HG02884 (cell line): Measurements from ENCODE around the gene NODAL.
A peak's percentile ranks its signal among the peaks of the same experiment; 100 is the strongest.

Experiments used
- ATAC-seq: cut with Tn5 transposase; IDR thresholded peaks from one replicate; pipeline ENCODE4 v1.9.1; 2021; ENCODE audit warnings: mild to moderate bottlenecking, moderate library complexity; ENCODE audit not compliant: unreplicated experiment

NODAL gene

GRCh38 chr10:70433581-70434280 is 7.8 kb downstream of the NODAL start:
- ATAC-seq, result no peak

GRCh38 chr10:70432561-70433263 is 8.8 kb downstream of the NODAL start:
- ATAC-seq, result no peak

- no peak for ATAC-seq
Measured at GRCh38 chr10:70432101-70432500, 9.4 kb downstream of the NODAL start.

- ATAC-seq, result no peak
Measured at GRCh38 chr10:70430493-70431445, 10.7 kb downstream of the NODAL start.

GRCh38 chr10:70426823-70427222 is 14.7 kb downstream of the NODAL start:
- no peak for ATAC-seq

GRCh38 chr10:70425096-70425495 is 16.4 kb downstream of the NODAL start:
- ATAC-seq, result no peak

- ATAC-seq, result no peak
Measured at GRCh38 chr10:70424320-70424719, 17.2 kb downstream of the NODAL start.

- no peak for ATAC-seq
Measured at GRCh38 chr10:70418713-70419112, 22.8 kb downstream of the NODAL start.

GRCh38 chr10:70418229-70418628 is 23.3 kb downstream of the NODAL start:
- ATAC-seq, result no peak

- no peak for ATAC-seq
Measured at GRCh38 chr10:70417568-70417967, 23.9 kb downstream of the NODAL start.

- ATAC-seq, result no peak
Measured at GRCh38 chr10:70412356-70412755, 29.1 kb downstream of the NODAL start.

- ATAC-seq, result no peak
Measured at GRCh38 chr10:70410608-70411007, 30.9 kb downstream of the NODAL start.

- ATAC-seq, result no peak
Measured at GRCh38 chr10:70409772-70410171, 31.7 kb downstream of the NODAL start.

- peak; percentile 40 for ATAC-seq
Measured at GRCh38 chr10:70405037-70405824, 36.2 kb downstream of the NODAL start.

- ATAC-seq, result no peak
Measured at GRCh38 chr10:70404787-70405036, 36.8 kb downstream of the NODAL start.

- peak; percentile 71 for ATAC-seq
Measured at GRCh38 chr10:70404036-70404786, 37.3 kb downstream of the NODAL start, which contains the start of gene EIF4EBP2. Gene EIF4EBP2, plus strand, starts transcription at chr10:70404145. Its CDS starts 257 bp downstream, at chr10:70404402.

- no peak for ATAC-seq
Measured at GRCh38 chr10:70403483-70404035, 37.9 kb downstream of the NODAL start.

- no peak for ATAC-seq
Measured at GRCh38 chr10:70399177-70399576, 42.3 kb downstream of the NODAL start.

- no peak for ATAC-seq
Measured at GRCh38 chr10:70396140-70396539, 45.3 kb downstream of the NODAL start.

- ATAC-seq, result no peak
Measured at GRCh38 chr10:70391654-70392053, 49.8 kb downstream of the NODAL start.
